DOHH2 (cell line): Measurements from ENCODE around the gene GABRB1.

ENCODE experiments used
- H3F3A ChIP-seq: fragments of 200-600 bp; sonication (generic), shearing (Covaris generic); 2 replicates; pipeline ENCODE4 v1.6.0; 2016; ENCODE audit warnings: antibody characterized with exemption, mild to moderate bottlenecking; ENCODE audit not compliant: control insufficient read depth, insufficient read depth
- H3K27ac ChIP-seq: fragments of 200-600 bp; sonication (generic); 2 replicates; pipeline ENCODE4 v1.5.1; 2014; ENCODE audit warnings: low read depth, mild to moderate bottlenecking, low read length, moderate library complexity
- H3K27me3 ChIP-seq: fragments of 200-600 bp; sonication (generic); 2 replicates; pipeline ENCODE4 v1.6.1; 2014; ENCODE audit warnings: mild to moderate bottlenecking, low read length, mixed read lengths; ENCODE audit not compliant: control insufficient read depth
- H3K36me3 ChIP-seq: fragments of 200-600 bp; sonication (generic); 2 replicates; pipeline ENCODE4 v1.6.1; 2014; ENCODE audit warnings: mild to moderate bottlenecking, low read length, moderate library complexity, mixed read lengths; ENCODE audit not compliant: control insufficient read depth
- H3K4me1 ChIP-seq: fragments of 200-600 bp; sonication (generic); 2 replicates; pipeline ENCODE4 v1.6.1; 2014; ENCODE audit warnings: mild to moderate bottlenecking, low read length, mixed read lengths; ENCODE audit not compliant: control insufficient read depth
- H3K4me2 ChIP-seq: fragments of 200-600 bp; sonication (generic); 2 replicates; pipeline ENCODE4 v1.6.0; 2014; ENCODE audit warnings: mild to moderate bottlenecking, low read length, moderate library complexity
- H3K4me3 ChIP-seq: fragments of 200-600 bp; sonication (generic); 2 replicates; pipeline ENCODE4 v1.5.1; 2014; ENCODE audit warnings: mild to moderate bottlenecking, low read length, mixed read lengths
- H3K79me2 ChIP-seq: fragments of 200-600 bp; sonication (generic); 2 replicates; pipeline ENCODE4 v1.6.1; 2014; ENCODE audit warnings: mild to moderate bottlenecking, low read length, mixed read lengths; ENCODE audit not compliant: control insufficient read depth
- H3K9me2 ChIP-seq: fragments of 200-600 bp; sonication (generic); replicated peaks from 2 replicates; pipeline ENCODE4 v1.6.1; 2014; ENCODE audit warnings: mild to moderate bottlenecking, low read length, mixed read lengths; ENCODE audit not compliant: control insufficient read depth
- H3K9me3 ChIP-seq: fragments of 200-600 bp; sonication (generic); 2 replicates; pipeline ENCODE4 v1.6.1; 2014; ENCODE audit warnings: antibody characterized with exemption, low read length, mixed read lengths; ENCODE audit not compliant: control insufficient read depth, insufficient read depth
- H4K20me1 ChIP-seq: fragments of 200-600 bp; sonication (generic); 2 replicates; pipeline ENCODE4 v1.6.0; 2014; ENCODE audit warnings: low read depth, mild to moderate bottlenecking, antibody characterized with exemption, low read length, moderate library complexity; ENCODE audit not compliant: control insufficient read depth, insufficient read depth
- EZH2phosphoT487 ChIP-seq: fragments of 200-600 bp; sonication (generic); IDR thresholded peaks from 2 replicates; pipeline ENCODE4 v1.6.1; 2017; ENCODE audit warnings: borderline replicate concordance, mild to moderate bottlenecking, antibody characterized with exemption, low read length, moderate library complexity, mixed read lengths
- TF ChIP-seq, protein P1 (sequence below): fragments of 200-600 bp; sonication (generic); IDR thresholded peaks from one replicate; pipeline ENCODE4 v1.5.1; 2014; ENCODE audit warnings: antibody characterized with exemption, mild to moderate bottlenecking, low read depth, low read length; ENCODE audit not compliant: poor library complexity, severe bottlenecking

Gene GABRB1

DNA sequence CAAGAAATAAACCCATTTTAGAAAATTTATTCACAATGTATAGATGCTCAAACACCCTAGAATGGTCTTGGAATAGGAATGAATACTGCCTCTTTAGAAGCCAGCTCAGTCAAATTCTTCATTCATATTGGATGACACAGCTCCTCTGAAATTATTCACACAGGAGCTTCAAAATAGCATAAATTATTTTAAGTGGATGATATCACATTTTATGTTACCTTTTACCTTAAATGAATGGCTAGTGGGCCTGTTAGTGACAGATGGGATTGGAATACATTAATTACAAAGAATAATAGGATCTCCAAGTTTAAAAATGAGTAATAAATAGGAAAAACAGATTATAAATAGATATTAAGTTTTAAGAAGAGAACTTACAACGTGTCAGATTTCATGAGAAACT, 184.4 kb downstream of the GABRB1 start:
- Histone ChIP-seq H3K27ac (no peak overlapping the region), H3K9me2 (no peaks in the 10 kb centered on the region; the same call in 1 of the 2 replicates), H3K4me2 (no peak overlapping the region), H3K4me1 (no peaks in the 10 kb centered on the region), H3K4me3 (no peak overlapping the region), H4K20me1 (no peaks in the 10 kb centered on the region), H3F3A (no peaks in the 10 kb centered on the region), H3K9me3 (no peaks in the 10 kb centered on the region), H3K36me3 (no peaks in the 10 kb centered on the region), H3K27me3 (peaks cover 4% of the 10 kb centered on the region; the same call in 1 of the 2 replicates), H3K79me2 (no peaks in the 10 kb centered on the region)
- TF ChIP-seq, protein P1, sequence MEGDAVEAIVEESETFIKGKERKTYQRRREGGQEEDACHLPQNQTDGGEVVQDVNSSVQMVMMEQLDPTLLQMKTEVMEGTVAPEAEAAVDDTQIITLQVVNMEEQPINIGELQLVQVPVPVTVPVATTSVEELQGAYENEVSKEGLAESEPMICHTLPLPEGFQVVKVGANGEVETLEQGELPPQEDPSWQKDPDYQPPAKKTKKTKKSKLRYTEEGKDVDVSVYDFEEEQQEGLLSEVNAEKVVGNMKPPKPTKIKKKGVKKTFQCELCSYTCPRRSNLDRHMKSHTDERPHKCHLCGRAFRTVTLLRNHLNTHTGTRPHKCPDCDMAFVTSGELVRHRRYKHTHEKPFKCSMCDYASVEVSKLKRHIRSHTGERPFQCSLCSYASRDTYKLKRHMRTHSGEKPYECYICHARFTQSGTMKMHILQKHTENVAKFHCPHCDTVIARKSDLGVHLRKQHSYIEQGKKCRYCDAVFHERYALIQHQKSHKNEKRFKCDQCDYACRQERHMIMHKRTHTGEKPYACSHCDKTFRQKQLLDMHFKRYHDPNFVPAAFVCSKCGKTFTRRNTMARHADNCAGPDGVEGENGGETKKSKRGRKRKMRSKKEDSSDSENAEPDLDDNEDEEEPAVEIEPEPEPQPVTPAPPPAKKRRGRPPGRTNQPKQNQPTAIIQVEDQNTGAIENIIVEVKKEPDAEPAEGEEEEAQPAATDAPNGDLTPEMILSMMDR, result no peak
- TF ChIP-seq EZH2phosphoT487, result no peak

- no peak for TF ChIP-seq EZH2phosphoT487
- TF ChIP-seq, protein P1, result no peak
- H3K9me3 ChIP-seq, result no peaks in the 10 kb centered on the region
Observed at GRCh38 chr4:47217291-47217690, 185.9 kb downstream of the GABRB1 start.

GRCh38 chr4:47217884-47218283, 186.5 kb downstream of the GABRB1 start:
- Histone ChIP-seq H3K27me3 (peaks cover 4% of the 10 kb centered on the region; the same call in 1 of the 2 replicates), H4K20me1 (no peaks in the 10 kb centered on the region), H3K36me3 (no peaks in the 10 kb centered on the region), H3K4me3 (no peak overlapping the region), H3K4me1 (no peaks in the 10 kb centered on the region), H3K9me2 (no peaks in the 10 kb centered on the region; the same call in 1 of the 2 replicates), H3K27ac (no peak overlapping the region), H3K4me2 (no peak overlapping the region), H3K9me3 (no peaks in the 10 kb centered on the region), H3F3A (no peaks in the 10 kb centered on the region), H3K79me2 (no peaks in the 10 kb centered on the region)
- TF ChIP-seq, protein P1, result no peak
- no peak for TF ChIP-seq EZH2phosphoT487

More at GRCh38 chr4:47217291-47217690, 185.9 kb downstream of the GABRB1 start:
- H3F3A ChIP-seq, result no peaks in the 10 kb centered on the region
- H3K4me3 ChIP-seq, result no peak overlapping the region
- H3K4me1 ChIP-seq, result no peaks in the 10 kb centered on the region
- no peak overlapping the region for H3K4me2 ChIP-seq
- H3K36me3 ChIP-seq, result no peaks in the 10 kb centered on the region
- peaks cover 4% of the 10 kb centered on the region; the same call in 1 of the 2 replicates for H3K27me3 ChIP-seq
- H3K79me2 ChIP-seq, result no peaks in the 10 kb centered on the region
- no peak overlapping the region for H3K27ac ChIP-seq
- no peaks in the 10 kb centered on the region; the same call in 1 of the 2 replicates for H3K9me2 ChIP-seq
- H4K20me1 ChIP-seq, result no peaks in the 10 kb centered on the region

DNA sequence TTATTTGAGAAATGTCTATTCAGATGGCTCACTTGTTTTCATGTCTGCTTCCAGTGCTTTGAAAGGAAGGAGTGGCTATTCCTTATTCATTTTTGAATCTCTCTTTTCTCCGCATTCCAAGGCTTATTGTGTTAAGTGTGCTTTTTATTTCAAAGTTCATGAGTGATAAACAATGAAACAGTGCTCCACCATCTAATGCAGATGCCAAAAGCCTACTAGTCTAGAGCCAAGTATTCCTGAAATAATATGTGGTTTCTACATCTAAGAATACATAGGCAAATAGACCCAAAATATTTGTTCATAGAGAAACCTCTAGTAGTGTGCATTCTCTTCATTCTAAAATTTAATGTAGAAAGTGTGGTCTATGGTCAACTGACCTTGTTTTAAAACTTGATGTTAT, 187.3 kb downstream of the GABRB1 start:
- H3K9me2 ChIP-seq, result no peaks in the 10 kb centered on the region; the same call in 1 of the 2 replicates
- no peak overlapping the region for H3K4me3 ChIP-seq
- TF ChIP-seq, protein P1, result no peak
- no peak for TF ChIP-seq EZH2phosphoT487
- no peak overlapping the region for H3K4me2 ChIP-seq
- no peaks in the 10 kb centered on the region for H3K9me3 ChIP-seq
- H3F3A ChIP-seq, result no peaks in the 10 kb centered on the region
- no peaks in the 10 kb centered on the region for H3K36me3 ChIP-seq
- no peak overlapping the region for H3K27ac ChIP-seq
- H3K79me2 ChIP-seq, result no peaks in the 10 kb centered on the region
- peaks cover 4% of the 10 kb centered on the region; the same call in 1 of the 2 replicates for H3K27me3 ChIP-seq
- no peaks in the 10 kb centered on the region for H3K4me1 ChIP-seq
- no peaks in the 10 kb centered on the region for H4K20me1 ChIP-seq
